NB4 (cell line): Measurements from ENCODE around the gene CXCL6.
A peak's percentile ranks its signal among the peaks of the same experiment; 100 is the strongest.

Experiments used
- DNase-seq: peaks from one replicate; pipeline ENCODE4 v3.0.0; 2010; ENCODE audit warnings: low read depth
- H3K4me3 ChIP-seq: one replicate; pipeline ENCODE4 v1.5.1; 2011; ENCODE audit warnings: mild to moderate bottlenecking, low read depth, low read length, moderate library complexity
- MYC ChIP-seq: IDR thresholded peaks from 2 replicates; pipeline ENCODE4 v1.6.1; 2011; ENCODE audit warnings: low read depth, low read length
- POLR2A ChIP-seq: IDR thresholded peaks from 2 replicates; pipeline ENCODE4 v1.6.1; 2011; ENCODE audit warnings: mild to moderate bottlenecking; ENCODE audit not compliant: insufficient read length; ENCODE audit errors: extremely low read depth
- TF ChIP-seq, protein P1 (sequence below): IDR thresholded peaks from 2 replicates; pipeline ENCODE4 v1.6.1; 2011; ENCODE audit warnings: low read depth, low read length
- TF ChIP-seq, protein P2 (sequence below): IDR thresholded peaks from one replicate; pipeline ENCODE4 v1.5.1; 2012; ENCODE audit warnings: low read depth, low read length

Gene CXCL6

DNA sequence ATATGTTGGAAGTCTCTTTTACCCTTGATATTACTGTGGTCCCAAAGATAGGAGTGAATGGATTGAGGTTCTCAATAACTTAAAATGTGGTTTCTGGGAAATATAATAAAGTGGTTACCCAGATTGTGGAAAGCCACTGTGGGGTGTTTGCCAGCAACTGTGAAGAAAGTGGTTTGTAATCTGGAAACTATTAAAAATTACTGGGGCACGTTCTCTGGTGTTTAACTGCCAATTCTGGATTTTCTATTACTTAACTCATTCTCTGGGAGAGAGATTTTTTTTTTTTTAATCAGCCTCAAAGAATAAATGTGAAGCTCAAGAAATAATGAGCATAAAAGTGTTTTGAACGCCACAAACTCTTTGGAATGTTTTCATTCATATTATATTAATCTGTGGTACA, 4.9 kb upstream of the CXCL6 start:
- no peak for DNase-seq
- TF ChIP-seq, protein P1, sequence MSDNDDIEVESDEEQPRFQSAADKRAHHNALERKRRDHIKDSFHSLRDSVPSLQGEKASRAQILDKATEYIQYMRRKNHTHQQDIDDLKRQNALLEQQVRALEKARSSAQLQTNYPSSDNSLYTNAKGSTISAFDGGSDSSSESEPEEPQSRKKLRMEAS = no peak
- H3K4me3 ChIP-seq = no peak overlapping the region

DNA sequence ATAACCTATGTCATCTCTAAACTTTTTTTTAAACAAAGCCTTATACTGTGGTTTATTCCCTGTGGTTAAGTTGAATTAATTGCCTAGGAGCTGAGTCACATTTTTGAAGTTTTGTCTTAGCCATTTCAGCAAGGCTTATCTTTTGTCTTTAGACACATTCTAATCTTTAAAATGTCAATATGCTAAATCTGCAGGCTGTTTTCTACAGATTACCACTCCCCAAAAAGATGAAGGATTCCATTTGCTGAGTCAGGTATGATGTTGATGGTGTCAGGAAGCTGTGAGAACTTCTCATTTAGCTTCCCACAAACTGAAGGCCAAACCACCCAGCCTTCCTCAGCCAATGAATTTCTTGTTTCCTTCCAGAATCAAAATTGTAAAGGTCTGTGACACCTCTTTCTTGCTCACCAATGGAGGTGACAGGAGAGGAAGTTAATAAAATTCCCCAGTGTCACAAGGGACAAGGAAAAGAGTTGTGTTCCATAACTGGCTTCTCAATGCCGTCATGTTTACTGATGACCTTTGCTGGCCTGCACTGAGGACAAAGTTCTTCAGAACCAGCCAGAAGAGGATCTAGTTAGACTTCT, 3.7 kb upstream of the CXCL6 start:
- peak; percentile 31 for DNase-seq
- no peak overlapping the region for H3K4me3 ChIP-seq
- TF ChIP-seq, protein P2, sequence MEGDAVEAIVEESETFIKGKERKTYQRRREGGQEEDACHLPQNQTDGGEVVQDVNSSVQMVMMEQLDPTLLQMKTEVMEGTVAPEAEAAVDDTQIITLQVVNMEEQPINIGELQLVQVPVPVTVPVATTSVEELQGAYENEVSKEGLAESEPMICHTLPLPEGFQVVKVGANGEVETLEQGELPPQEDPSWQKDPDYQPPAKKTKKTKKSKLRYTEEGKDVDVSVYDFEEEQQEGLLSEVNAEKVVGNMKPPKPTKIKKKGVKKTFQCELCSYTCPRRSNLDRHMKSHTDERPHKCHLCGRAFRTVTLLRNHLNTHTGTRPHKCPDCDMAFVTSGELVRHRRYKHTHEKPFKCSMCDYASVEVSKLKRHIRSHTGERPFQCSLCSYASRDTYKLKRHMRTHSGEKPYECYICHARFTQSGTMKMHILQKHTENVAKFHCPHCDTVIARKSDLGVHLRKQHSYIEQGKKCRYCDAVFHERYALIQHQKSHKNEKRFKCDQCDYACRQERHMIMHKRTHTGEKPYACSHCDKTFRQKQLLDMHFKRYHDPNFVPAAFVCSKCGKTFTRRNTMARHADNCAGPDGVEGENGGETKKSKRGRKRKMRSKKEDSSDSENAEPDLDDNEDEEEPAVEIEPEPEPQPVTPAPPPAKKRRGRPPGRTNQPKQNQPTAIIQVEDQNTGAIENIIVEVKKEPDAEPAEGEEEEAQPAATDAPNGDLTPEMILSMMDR = no peak
- TF ChIP-seq MYC (no peak), POLR2A (no peak)
- TF ChIP-seq, protein P1 = no peak

DNA sequence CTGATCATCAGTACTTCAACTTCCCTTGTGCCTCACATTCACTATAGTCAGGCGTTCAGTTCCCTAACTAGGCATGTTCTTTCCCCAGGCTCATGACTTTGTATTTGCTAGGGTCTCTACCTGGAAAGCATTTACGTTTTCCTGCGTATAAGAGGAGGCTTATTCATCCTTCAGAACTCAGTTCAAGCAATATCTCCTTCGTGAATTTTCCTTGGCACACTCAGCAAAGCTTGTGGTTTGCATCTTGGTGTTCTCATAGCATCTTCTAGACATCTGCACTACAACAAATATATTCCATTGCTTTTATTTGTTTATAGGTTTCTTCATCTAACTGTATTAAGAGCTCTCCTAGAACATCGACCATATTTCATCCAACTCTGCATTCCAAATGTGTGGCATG, 2.6 kb downstream of the CXCL6 start:
- H3K4me3 ChIP-seq = no peak overlapping the region
- TF ChIP-seq, protein P2 = no peak
- TF ChIP-seq POLR2A (no peak), MYC (no peak)
- TF ChIP-seq, protein P1 = no peak
- DNase-seq = no peak

DNA sequence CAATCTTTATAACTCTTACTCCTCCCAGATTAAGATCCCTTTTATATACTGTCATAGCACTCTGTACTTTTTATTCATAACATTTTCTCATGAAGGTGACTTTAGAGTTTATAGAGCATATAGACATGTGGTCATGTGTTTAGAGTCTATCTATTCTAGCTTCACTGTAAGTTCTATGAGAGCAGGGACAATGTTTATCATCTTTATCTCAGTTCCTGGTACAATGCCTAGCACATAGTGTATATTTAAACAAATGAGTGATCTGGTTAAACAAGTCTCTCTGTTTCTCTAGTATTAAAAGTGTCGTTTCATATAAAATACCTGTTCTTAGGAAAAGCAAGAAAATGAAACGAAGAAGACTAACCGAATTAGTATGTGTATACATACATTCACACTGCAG, 3.2 kb downstream of the CXCL6 start:
- no peak for DNase-seq
- H3K4me3 ChIP-seq = no peak overlapping the region
- TF ChIP-seq MYC (no peak), POLR2A (no peak)
- TF ChIP-seq, protein P1 = no peak
- TF ChIP-seq, protein P2 = no peak

DNA sequence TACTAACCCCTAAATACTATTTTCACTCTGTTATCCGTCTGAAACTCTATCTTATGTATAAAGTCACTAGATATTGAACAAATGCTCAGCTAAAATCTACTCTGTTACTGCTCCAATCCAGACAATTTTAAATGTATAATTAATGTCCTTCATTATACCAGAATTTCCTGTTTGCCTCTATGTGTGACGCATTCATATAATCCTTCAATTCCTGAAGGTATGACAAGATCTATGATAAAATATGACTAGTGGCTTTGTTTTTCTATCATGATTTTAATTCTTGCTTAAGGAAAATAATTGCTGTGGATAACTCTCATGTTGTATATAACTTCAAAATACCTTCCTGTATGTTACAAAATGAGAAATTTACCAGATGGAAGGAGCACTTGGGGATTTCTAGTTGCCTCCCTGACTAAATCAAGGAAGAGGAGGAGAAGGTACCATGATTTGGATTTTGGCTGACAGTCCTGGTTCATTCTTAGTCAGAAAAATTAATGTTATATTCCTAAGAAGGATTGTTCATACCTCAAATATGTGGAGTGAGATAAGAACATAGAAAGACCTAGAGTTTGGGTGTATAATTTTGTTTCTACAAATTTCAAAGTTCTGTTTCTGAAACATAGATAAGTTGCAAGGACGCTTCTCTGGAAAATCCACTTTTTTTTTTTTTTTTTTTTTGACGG, 4.9 kb downstream of the CXCL6 start:
- no peak overlapping the region for H3K4me3 ChIP-seq
- no peak for TF ChIP-seq MYC
- no peak for TF ChIP-seq POLR2A
- TF ChIP-seq, protein P1 = no peak
- TF ChIP-seq, protein P2 = no peak
- DNase-seq = no peak

DNA sequence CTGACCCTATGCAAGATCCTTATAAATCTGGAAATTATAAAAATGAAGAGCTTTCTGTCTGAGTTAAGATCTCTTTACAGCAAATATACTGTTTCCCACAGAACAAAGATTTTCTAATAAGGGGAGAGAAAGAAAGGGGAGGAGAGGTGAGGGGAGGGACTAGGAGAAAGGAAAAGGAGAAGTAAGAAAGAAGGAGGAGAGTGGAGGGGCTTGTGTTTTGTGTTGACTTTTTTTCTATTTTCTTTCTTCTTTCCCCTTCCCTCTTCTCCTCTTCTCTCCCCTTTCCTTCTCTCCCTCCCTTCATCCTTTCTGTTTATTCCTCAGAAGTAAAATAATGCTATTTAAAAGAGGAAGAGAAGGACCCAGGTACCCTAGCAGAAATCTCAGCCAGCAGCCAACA, 6.2 kb downstream of the CXCL6 start:
- TF ChIP-seq, protein P2 = no peak
- no peak for TF ChIP-seq MYC
- no peak for TF ChIP-seq POLR2A
- TF ChIP-seq, protein P1 = no peak
- no peak for DNase-seq

More for the DNA sequence above, 6.2 kb downstream of the CXCL6 start:
- no peak overlapping the region for H3K4me3 ChIP-seq
